ENCODE data around the gene MTHFD1. TPM values are rescaled to one million over a fixed set of nuclear protein-coding genes. Genes with fewer than 3 reads are reported as not detected.
A peak's percentile ranks its signal among the peaks of the same experiment; 100 is the strongest.

MTHFD1 gene
- polyA plus RNA-seq, 1 donor (not counting 4 experiments of a cell fraction or from before 2014, with no cell fraction given): 63.2 TPM

DNA sequence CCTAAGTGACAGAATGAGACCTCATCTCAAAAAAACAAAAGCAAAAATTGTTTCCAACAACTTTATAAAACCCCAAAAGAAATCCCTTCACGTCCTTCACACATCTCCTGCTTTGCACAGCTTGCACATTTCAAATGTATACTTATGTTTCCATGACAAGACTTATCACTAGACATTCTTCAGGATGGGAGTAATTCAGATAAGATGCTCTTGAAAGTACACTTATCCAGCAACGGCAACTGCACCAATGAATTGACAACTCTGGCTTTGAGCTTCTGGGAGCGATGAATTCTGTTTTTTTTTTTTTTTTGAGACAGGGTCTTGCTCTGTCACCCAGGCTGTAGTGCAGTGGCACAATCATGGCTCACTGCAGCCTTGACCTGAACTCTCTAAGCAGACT is 46.4 kb downstream of the MTHFD1 start:
- Histone ChIP-seq H3K4me3 (ENCODE audit: control insufficient read depth in 2 of 3, extremely low read depth in 1 of 3, insufficient read depth in 2 of 3, low read depth in 1 of 3, low read length in 3 of 3) (no peak overlapping the region), H3K27me3 (ENCODE audit: control insufficient read depth, extremely low read depth, insufficient read depth, low read length) (no peaks in the 10 kb centered on the region), H3K36me3 (ENCODE audit: control insufficient read depth in 2 of 2, extremely low read depth in 1 of 2, insufficient read depth in 2 of 2, low read length in 2 of 2) (peaks cover 27 to 32% of the 10 kb centered on the region in 2 experiments), H3K27ac (ENCODE audit: control insufficient read depth, insufficient read depth, low read length) (no peak overlapping the region), H3K4me1 (ENCODE audit: control insufficient read depth, extremely low read depth, insufficient read depth, low read length) (peaks cover 8% of the 10 kb centered on the region), H4K20me1 (ENCODE audit: control insufficient read depth, extremely low read depth, insufficient read depth, low read length) (no peaks in the 10 kb centered on the region), H3K9ac (ENCODE audit: control insufficient read depth, extremely low read depth, insufficient read depth, low read length) (no peak overlapping the region), H2AFZ (ENCODE audit: control insufficient read depth, low read length) (no peak overlapping the region), H3K4me2 (ENCODE audit: control insufficient read depth, extremely low read depth, insufficient read depth, low read depth, low read length) (no peak overlapping the region), H3K79me2 (ENCODE audit: control insufficient read depth, insufficient read depth, low read length) (no peaks in the 10 kb centered on the region), H3K9me1 (ENCODE audit: control insufficient read depth, extremely low read depth, insufficient read depth, low read length) (peaks cover 3% of the 10 kb centered on the region), H3K9me3 (ENCODE audit: control insufficient read depth, low read depth, low read length) (no peaks in the 10 kb centered on the region)
- DNase-seq (ENCODE audit: low read depth, low spot score) (no peak), FAIRE-seq (no peak)
- dilution Hi-C loops (cut with MboI; ENCODE audit: extremely low pct_ligation_motif_present, low sequenced_read_pairs): no loop called here
- no peak for TF ChIP-seq EZH2 (IDR thresholded peaks at IDR 0.05; ENCODE audit: low read length)
- TF ChIP-seq, protein P1, sequence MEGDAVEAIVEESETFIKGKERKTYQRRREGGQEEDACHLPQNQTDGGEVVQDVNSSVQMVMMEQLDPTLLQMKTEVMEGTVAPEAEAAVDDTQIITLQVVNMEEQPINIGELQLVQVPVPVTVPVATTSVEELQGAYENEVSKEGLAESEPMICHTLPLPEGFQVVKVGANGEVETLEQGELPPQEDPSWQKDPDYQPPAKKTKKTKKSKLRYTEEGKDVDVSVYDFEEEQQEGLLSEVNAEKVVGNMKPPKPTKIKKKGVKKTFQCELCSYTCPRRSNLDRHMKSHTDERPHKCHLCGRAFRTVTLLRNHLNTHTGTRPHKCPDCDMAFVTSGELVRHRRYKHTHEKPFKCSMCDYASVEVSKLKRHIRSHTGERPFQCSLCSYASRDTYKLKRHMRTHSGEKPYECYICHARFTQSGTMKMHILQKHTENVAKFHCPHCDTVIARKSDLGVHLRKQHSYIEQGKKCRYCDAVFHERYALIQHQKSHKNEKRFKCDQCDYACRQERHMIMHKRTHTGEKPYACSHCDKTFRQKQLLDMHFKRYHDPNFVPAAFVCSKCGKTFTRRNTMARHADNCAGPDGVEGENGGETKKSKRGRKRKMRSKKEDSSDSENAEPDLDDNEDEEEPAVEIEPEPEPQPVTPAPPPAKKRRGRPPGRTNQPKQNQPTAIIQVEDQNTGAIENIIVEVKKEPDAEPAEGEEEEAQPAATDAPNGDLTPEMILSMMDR (optimal IDR thresholded peaks at IDR 0.05 in 1 of 3, IDR thresholded peaks at IDR 0.05 in 1 of 3, conservative IDR thresholded peaks at IDR 0.05 in 1 of 3; ENCODE audit: extremely low read depth in 1 of 3, insufficient read depth in 2 of 3, low read length in 3 of 3): no peak

DNA sequence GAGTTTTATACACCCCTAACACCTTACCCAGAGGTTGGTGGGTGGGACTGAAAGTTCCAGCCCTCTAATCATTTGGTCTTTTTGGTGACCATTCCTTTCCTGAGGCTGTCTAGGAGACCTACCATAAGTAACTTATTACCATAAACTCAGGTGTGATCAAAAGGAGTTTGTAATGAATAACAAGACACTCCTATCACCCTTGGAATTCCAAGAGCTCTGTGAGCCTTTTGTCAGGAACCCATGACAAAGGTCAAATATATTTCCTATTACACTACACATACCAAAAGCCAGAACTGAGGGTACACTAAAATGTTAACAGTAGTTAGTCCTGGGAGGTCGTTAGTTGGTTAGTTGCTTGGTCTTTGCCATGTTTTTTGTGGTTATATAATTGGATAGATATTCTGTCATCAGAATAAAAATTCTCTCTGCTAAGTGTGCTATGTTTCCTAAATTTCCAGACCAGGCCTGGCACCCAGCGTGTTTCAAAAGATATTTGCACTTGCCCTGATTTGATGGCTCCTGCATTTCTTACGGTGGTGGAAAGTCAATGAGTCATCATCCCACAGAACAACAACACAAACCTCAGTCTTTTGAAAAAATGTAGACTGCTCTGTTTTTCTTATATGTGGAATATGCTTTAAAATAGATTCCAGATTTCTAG is 50.2 kb downstream of the MTHFD1 start:
- H3K27ac ChIP-seq (ENCODE audit: control insufficient read depth, insufficient read depth, low read length): no peak overlapping the region
- H3K9me3 ChIP-seq (ENCODE audit: control insufficient read depth, low read depth, low read length): no peaks in the 10 kb centered on the region
- DNase-seq (ENCODE audit: low read depth, low spot score) (no peak), FAIRE-seq (peak; percentile 80)
- H2AFZ ChIP-seq (ENCODE audit: control insufficient read depth, low read length): no peak overlapping the region
- H3K27me3 ChIP-seq (ENCODE audit: control insufficient read depth, extremely low read depth, insufficient read depth, low read length): no peaks in the 10 kb centered on the region
- no peak overlapping the region for H3K4me3 ChIP-seq (ENCODE audit: control insufficient read depth in 2 of 3, extremely low read depth in 1 of 3, insufficient read depth in 2 of 3, low read depth in 1 of 3, low read length in 3 of 3)
- no peak for TF ChIP-seq EZH2 (IDR thresholded peaks at IDR 0.05; ENCODE audit: low read length)
- TF ChIP-seq, protein P1 (optimal IDR thresholded peaks at IDR 0.05 in 1 of 3, IDR thresholded peaks at IDR 0.05 in 1 of 3, conservative IDR thresholded peaks at IDR 0.05 in 1 of 3; ENCODE audit: extremely low read depth in 1 of 3, insufficient read depth in 2 of 3, low read length in 3 of 3): no peak
- peaks cover 27 to 39% of the 10 kb centered on the region in 2 experiments for H3K36me3 ChIP-seq (ENCODE audit: control insufficient read depth in 2 of 2, extremely low read depth in 1 of 2, insufficient read depth in 2 of 2, low read length in 2 of 2)
- H3K79me2 ChIP-seq (ENCODE audit: control insufficient read depth, insufficient read depth, low read length): no peaks in the 10 kb centered on the region
- H3K9ac ChIP-seq (ENCODE audit: control insufficient read depth, extremely low read depth, insufficient read depth, low read length): no peak overlapping the region
- peaks cover 8% of the 10 kb centered on the region for H3K4me1 ChIP-seq (ENCODE audit: control insufficient read depth, extremely low read depth, insufficient read depth, low read length)
- no peaks in the 10 kb centered on the region for H4K20me1 ChIP-seq (ENCODE audit: control insufficient read depth, extremely low read depth, insufficient read depth, low read length)
- H3K4me2 ChIP-seq (ENCODE audit: control insufficient read depth, extremely low read depth, insufficient read depth, low read depth, low read length): no peak overlapping the region
- H3K9me1 ChIP-seq (ENCODE audit: control insufficient read depth, extremely low read depth, insufficient read depth, low read length): peaks cover 3% of the 10 kb centered on the region
- dilution Hi-C loops (cut with MboI; ENCODE audit: extremely low pct_ligation_motif_present, low sequenced_read_pairs): no loop called here
